ENCODE data around the gene PDPR.
"Not testable (repeated sequence)": the region's sequence is repeated elsewhere in the genome, so short reads cannot be mapped to it uniquely, and the experiment has no call there.

PDPR gene

GRCh38 chr16:70120398-70120797 is 6.3 kb downstream of the PDPR start:
- DNase-seq (ENCODE audit: low spot score); in situ Hi-C loops (cut with MboI; ENCODE audit: low sequenced_read_pairs, unreplicated experiment): not testable (repeated sequence)

- in situ Hi-C loops (cut with MboI; ENCODE audit: low sequenced_read_pairs, unreplicated experiment), result not testable (repeated sequence)
Measured at GRCh38 chr16:70123822-70124221, 9.7 kb downstream of the PDPR start.

GRCh38 chr16:70126226-70126625 is 12.1 kb downstream of the PDPR start:
- DNase-seq (ENCODE audit: low spot score); in situ Hi-C loops (cut with MboI; ENCODE audit: low sequenced_read_pairs, unreplicated experiment): not testable (repeated sequence)

More at GRCh38 chr16:70123822-70124221, 9.7 kb downstream of the PDPR start:
- not testable (repeated sequence) for DNase-seq (ENCODE audit: low spot score)

- in situ Hi-C loops (cut with MboI; ENCODE audit: low sequenced_read_pairs, unreplicated experiment), result not testable (repeated sequence)
Measured at GRCh38 chr16:70127706-70128105, 13.6 kb downstream of the PDPR start.

GRCh38 chr16:70128844-70129243 is 14.7 kb downstream of the PDPR start:
- in situ Hi-C loops (cut with MboI; ENCODE audit: low sequenced_read_pairs, unreplicated experiment); DNase-seq (ENCODE audit: low spot score): not testable (repeated sequence)

More at GRCh38 chr16:70127706-70128105, 13.6 kb downstream of the PDPR start:
- not testable (repeated sequence) for DNase-seq (ENCODE audit: low spot score)

GRCh38 chr16:70135796-70136195 is 21.7 kb downstream of the PDPR start:
- in situ Hi-C loops (cut with MboI; ENCODE audit: low sequenced_read_pairs, unreplicated experiment); DNase-seq (ENCODE audit: low spot score): not testable (repeated sequence)

- in situ Hi-C loops (cut with MboI; ENCODE audit: low sequenced_read_pairs, unreplicated experiment); DNase-seq (ENCODE audit: low spot score): not testable (repeated sequence)
Measured at GRCh38 chr16:70136595-70136994, 22.5 kb downstream of the PDPR start.

GRCh38 chr16:70142739-70143138 is 28.6 kb downstream of the PDPR start:
- in situ Hi-C loops (cut with MboI; ENCODE audit: low sequenced_read_pairs, unreplicated experiment); DNase-seq (ENCODE audit: low spot score): not testable (repeated sequence)

GRCh38 chr16:70143231-70143895 is 29.2 kb downstream of the PDPR start:
- DNase-seq (ENCODE audit: low spot score); in situ Hi-C loops (cut with MboI; ENCODE audit: low sequenced_read_pairs, unreplicated experiment): not testable (repeated sequence)

- DNase-seq (ENCODE audit: low spot score); in situ Hi-C loops (cut with MboI; ENCODE audit: low sequenced_read_pairs, unreplicated experiment): not testable (repeated sequence)
Measured at GRCh38 chr16:70147853-70148252, 33.7 kb downstream of the PDPR start.

- in situ Hi-C loops (cut with MboI; ENCODE audit: low sequenced_read_pairs, unreplicated experiment); DNase-seq (ENCODE audit: low spot score): not testable (repeated sequence)
Measured at GRCh38 chr16:70148453-70148852, 34.3 kb downstream of the PDPR start.

GRCh38 chr16:70149296-70149695 is 35.2 kb downstream of the PDPR start:
- in situ Hi-C loops (cut with MboI; ENCODE audit: low sequenced_read_pairs, unreplicated experiment); DNase-seq (ENCODE audit: low spot score): not testable (repeated sequence)

- no peak for TF ChIP-seq CTCF (IDR thresholded peaks at IDR 0.05; ENCODE audit: borderline replicate concordance, control extremely low read depth, extremely low read depth, insufficient read depth, missing control alignments)
- in situ Hi-C loops (cut with MboI; ENCODE audit: low sequenced_read_pairs, unreplicated experiment), result no loop called here
- DNase-seq (ENCODE audit: low spot score), result peak; percentile 41
Measured at GRCh38 chr16:70151391-70151790, 37.3 kb downstream of the PDPR start.
